A549 (cell line): ENCODE results near the gene GGT5. TPM values are rescaled to one million over a fixed set of nuclear protein-coding genes. Genes with fewer than 3 reads are reported as not detected.
A peak's percentile ranks its signal among the peaks of the same experiment; 100 is the strongest.

ENCODE experiments used
- ATAC-seq, 2 experiments: fragments of 200-7000 bp in 1 of 2; fragments of >200 bp in 1 of 2; cut with Nextera tagmentation in 1 of 2; cut with Tn5 transposase in 1 of 2; 3 replicates each; pipeline versions ENCODE4 v1.8.0 to v1.9.1; 2018 to 2020; ENCODE audit warnings: mild to moderate bottlenecking in 1 of 2, moderate library complexity in 1 of 2
- CTCF ChIA-PET: fragments of 300-600 bp; sonication (Branson Sonifier 250); formaldehyde crosslinking; extraction: SDS; loops from one replicate; lab custom pipeline; 2021; ENCODE audit warnings: antibody characterized with exemption, inconsistent platforms; lab: Yijun Ruan, JAX
- POLR2A ChIA-PET: fragments of 350-600 bp; formaldehyde crosslinking; extraction: SDS; loops from one replicate; lab custom pipeline; 2021; ENCODE audit warnings: antibody characterized with exemption, inconsistent platforms; lab: Yijun Ruan, JAX
- DNase-seq, 2 experiments: peaks; one replicate each; pipeline versions ENCODE4 v3.0.0 to v3.0.0-alpha.2; 2011 to 2016; ENCODE audit warnings: low read depth in 1 of 2, low spot score in 1 of 2
- FAIRE-seq: peaks from 2 replicates; lab custom pipeline; 2011; peaks lifted over from hg19 to GRCh38; lab: Jason Lieb, UNC
- H3K27ac ChIP-seq, 2 experiments: fragments of >200 bp; sonication (Bioruptor Twin); formaldehyde crosslinking; 3 replicates each; pipeline ENCODE4 v1.5.1; 2016 to 2017
- H3K4me1 ChIP-seq: fragments of >200 bp; sonication (Bioruptor Twin); formaldehyde crosslinking; 3 replicates; pipeline ENCODE4 v1.6.1; 2016
- H3K4me2 ChIP-seq: fragments of >200 bp; sonication (Bioruptor Twin); formaldehyde crosslinking; 3 replicates; pipeline ENCODE4 v1.6.1; 2016
- H3K4me3 ChIP-seq: fragments of >200 bp; sonication (Bioruptor Twin); formaldehyde crosslinking; 3 replicates; pipeline ENCODE4 v1.5.1; 2016
- H3K9me3 ChIP-seq: fragments of >200 bp; sonication (Bioruptor Twin); formaldehyde crosslinking; 3 replicates; pipeline ENCODE4 v1.6.1; 2016
- CBX2 ChIP-seq: fragments of 200-600 bp; sonication (generic); IDR thresholded peaks from 2 replicates; pipeline ENCODE4 v1.6.1; 2016; ENCODE audit warnings: low read depth, mild to moderate bottlenecking, borderline replicate concordance
- EHF ChIP-seq: fragments of 250-450 bp; sonication (Bioruptor Pico); IDR thresholded peaks from 2 replicates; pipeline ENCODE4 v1.5.0; 2020; ENCODE audit warnings: mild to moderate bottlenecking
- ESRRA ChIP-seq: fragments of 150-350 bp; IDR thresholded peaks from 2 replicates; pipeline ENCODE4 v1.6.1; 2014; ENCODE audit warnings: mild to moderate bottlenecking, low read length, borderline replicate concordance
- FOSL2 ChIP-seq, 2 experiments: fragments of 450-650 bp in 1 of 2; fragments of >200 bp in 1 of 2; sonication (Bioruptor Twin) in 1 of 2; formaldehyde crosslinking; IDR thresholded peaks; 2 replicates each; pipeline versions ENCODE4 v1.5.0 to v1.6.1; 2016 to 2020; ENCODE audit warnings: mild to moderate bottlenecking in 1 of 2, moderate library complexity in 1 of 2
- MAZ ChIP-seq: fragments of 150-350 bp; IDR thresholded peaks from 2 replicates; pipeline ENCODE4 v1.6.1; 2014; ENCODE audit warnings: antibody characterized with exemption, low read depth, low read length, borderline replicate concordance
- RAD21 ChIP-seq, 2 experiments: fragments of >200 bp in 1 of 2; sonication (Bioruptor Twin) in 1 of 2; formaldehyde crosslinking in 1 of 2; IDR thresholded peaks in 1 of 2; conservative IDR thresholded peaks in 1 of 2; 2 replicates in 1 of 2; 3 replicates in 1 of 2; pipeline ENCODE4 v1.6.1; 2012 to 2018; ENCODE audit warnings: inconsistent platforms in 1 of 2
- SMC3 ChIP-seq: fragments of >200 bp; sonication (Bioruptor Twin); formaldehyde crosslinking; IDR thresholded peaks from 3 replicates; pipeline ENCODE4 v1.6.1; 2018; ENCODE audit warnings: inconsistent platforms
- USF2 ChIP-seq: fragments of 450-650 bp; IDR thresholded peaks from 2 replicates; pipeline ENCODE4 v1.6.1; 2014; ENCODE audit warnings: antibody characterized with exemption
- ZC3H11A ChIP-seq: fragments of 450-650 bp; IDR thresholded peaks from 2 replicates; pipeline ENCODE4 v1.6.1; 2014; ENCODE audit warnings: antibody characterized with exemption, mild to moderate bottlenecking
- WGBS: methylation state at CpG from one replicate; pipeline ENCODE4 v1.1.6; 2017; ENCODE audit errors: missing lambda C conversion rate; 5-methylcytosine and 5-hydroxymethylcytosine counted together
- polyA plus RNA-seq, 4 experiments: library from polyadenylated mRNA; depleted of rRNA in 3 of 4; stranded (reverse); fragments of >200 nt; fragmentation: RNase III in 1 of 4; extraction: RNeasy Plus Mini Kit Qiagen cat#74134 plus additional on column Dnase treatment in 1 of 4; gene quantifications; 2 replicates in 3 of 4; 3 replicates in 1 of 4; pipeline ENCODE4 v1.2.3, GENCODE V29; 2011 to 2017
- TF ChIP-seq, protein P1 (sequence below): fragments of 150-350 bp; IDR thresholded peaks from 2 replicates; pipeline ENCODE4 v1.6.1; 2014; ENCODE audit warnings: low read depth, mild to moderate bottlenecking, low read length
- TF ChIP-seq, protein P2 (sequence below): fragments of >200 bp; sonication (Bioruptor Twin); formaldehyde crosslinking; IDR thresholded peaks from 3 replicates; pipeline ENCODE4 v1.6.1; 2016

The GGT5 gene
- polyA plus RNA-seq, 2 of the 4 experiments (the other 2 are of a cell fraction) = 2.5 to 3.1 TPM

DNA sequence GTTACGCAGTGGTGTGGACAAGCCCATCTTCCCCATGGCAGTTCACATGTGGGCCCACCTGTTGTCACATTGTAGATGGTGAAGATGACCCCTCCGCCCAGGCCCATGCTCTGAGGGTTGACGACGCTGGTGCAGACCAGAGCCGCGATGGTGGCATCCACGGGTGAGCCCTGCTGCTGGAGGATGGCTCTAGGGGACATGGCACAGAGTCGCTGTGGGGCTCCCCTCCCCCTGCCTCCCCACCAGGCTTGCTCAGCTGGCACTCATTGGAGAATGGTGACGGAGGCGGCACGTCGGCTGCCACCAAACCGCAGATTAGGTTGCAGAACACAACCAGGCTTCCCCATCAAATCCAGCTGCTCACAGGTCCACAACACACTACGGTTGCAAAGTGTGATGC lies 11.1 kb downstream of the GGT5 start:
- Histone ChIP-seq H3K9me3 (no peaks in the 10 kb centered on the region), H3K4me2 (no peak overlapping the region), H3K4me3 (no peak overlapping the region), H3K27ac (peak overlapping the region in 1 of 2 experiments; percentile 67; a peak in 3 of 6 replicates), H3K4me1 (no peaks in the 10 kb centered on the region; the same call in 2 of the 3 replicates)
- TF ChIP-seq MAZ (no peak), FOSL2 (IDR thresholded peaks at IDR 0.05) (no peak), FOSL2 (CRISPR knock-in tag; IDR thresholded peaks at IDR 0.05) (no peak), SMC3 (no peak)
- ATAC-seq = no peak
- FAIRE-seq = no peak
- ChIA-PET POLR2A (no interaction called here), CTCF (interaction anchor here (1.0 to 2.0 kb wide), 4 partner anchors 9 to 45 kb away, joined by 3 to 7 read pairs (median 5); no protein-coding TSS in a partner anchor)
- DNase-seq = no peak
- 92% methylated on average over 9 of the region's 14 CpGs for WGBS

DNA sequence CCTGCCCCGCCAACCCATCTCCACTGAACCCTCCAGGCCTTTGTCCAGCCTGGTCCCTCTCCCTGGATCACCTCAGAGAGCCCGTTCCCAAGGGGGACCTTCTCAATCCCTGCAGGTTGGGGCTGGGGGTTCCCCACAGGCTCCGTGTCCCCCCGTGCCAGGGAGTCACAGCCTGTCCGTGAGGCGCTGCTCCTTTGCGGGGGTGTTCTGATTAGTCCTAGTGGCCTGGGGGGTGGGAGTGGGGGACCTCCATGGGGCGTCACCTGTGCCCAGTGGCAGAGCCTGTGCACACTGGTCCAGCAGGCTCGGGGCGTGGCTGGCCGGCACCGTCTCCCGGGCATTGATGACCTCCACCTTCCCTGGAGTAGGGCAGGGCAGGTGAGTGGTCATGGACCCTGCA lies 11.6 kb downstream of the GGT5 start:
- peak overlapping the region in 1 of 2 experiments; percentile 67; a peak in 3 of 6 replicates for H3K27ac ChIP-seq
- CTCF ChIA-PET = interaction anchor here (1.8 to 2.0 kb wide), 2 partner anchors 8 to 76 kb away, joined by 4 to 6 read pairs; no protein-coding TSS in a partner anchor
- DNase-seq = no peak
- no peaks in the 10 kb centered on the region for H3K9me3 ChIP-seq
- no peak for ATAC-seq
- POLR2A ChIA-PET = no interaction called here
- H3K4me1 ChIP-seq = no peaks in the 10 kb centered on the region; the same call in 2 of the 3 replicates
- TF ChIP-seq ZC3H11A = no peak
- no peak for TF ChIP-seq RAD21 (conservative IDR thresholded peaks at IDR 0.05 in 1 of 2, IDR thresholded peaks at IDR 0.05 in 1 of 2)
- no peak for TF ChIP-seq SMC3
- WGBS = no CpG with 5 or more reads among the region's 13 CpGs
- no peak for FAIRE-seq
- H3K4me2 ChIP-seq = no peak overlapping the region
- H3K4me3 ChIP-seq = no peak overlapping the region

DNA sequence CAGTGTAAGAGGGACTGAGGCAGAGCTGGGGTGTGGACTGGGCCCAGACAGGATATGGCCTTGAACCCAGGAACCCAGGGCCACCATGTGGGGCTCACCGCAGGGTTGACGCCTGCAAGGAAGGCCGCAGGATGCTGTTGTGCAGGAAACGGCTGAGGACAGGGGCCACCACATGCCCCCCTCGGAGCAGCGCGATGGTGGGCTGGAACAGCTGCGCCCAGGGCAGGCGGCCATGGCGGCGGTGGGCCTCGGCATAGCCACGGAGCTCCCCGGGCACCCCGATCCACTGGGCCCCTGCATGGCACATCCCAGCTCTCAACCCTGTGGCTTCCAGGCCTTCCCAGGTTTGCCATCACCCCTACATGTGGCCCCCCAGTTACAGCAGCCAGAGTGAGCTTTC lies 12.2 kb downstream of the GGT5 start:
- FAIRE-seq = no peak
- H3K4me2 ChIP-seq = no peak overlapping the region
- no peaks in the 10 kb centered on the region for H3K9me3 ChIP-seq
- TF ChIP-seq, protein P1, sequence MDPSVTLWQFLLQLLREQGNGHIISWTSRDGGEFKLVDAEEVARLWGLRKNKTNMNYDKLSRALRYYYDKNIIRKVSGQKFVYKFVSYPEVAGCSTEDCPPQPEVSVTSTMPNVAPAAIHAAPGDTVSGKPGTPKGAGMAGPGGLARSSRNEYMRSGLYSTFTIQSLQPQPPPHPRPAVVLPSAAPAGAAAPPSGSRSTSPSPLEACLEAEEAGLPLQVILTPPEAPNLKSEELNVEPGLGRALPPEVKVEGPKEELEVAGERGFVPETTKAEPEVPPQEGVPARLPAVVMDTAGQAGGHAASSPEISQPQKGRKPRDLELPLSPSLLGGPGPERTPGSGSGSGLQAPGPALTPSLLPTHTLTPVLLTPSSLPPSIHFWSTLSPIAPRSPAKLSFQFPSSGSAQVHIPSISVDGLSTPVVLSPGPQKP = no peak
- TF ChIP-seq CBX2 (no peak), ESRRA (no peak), EHF (CRISPR knock-in tag) (no peak)
- TF ChIP-seq, protein P2, sequence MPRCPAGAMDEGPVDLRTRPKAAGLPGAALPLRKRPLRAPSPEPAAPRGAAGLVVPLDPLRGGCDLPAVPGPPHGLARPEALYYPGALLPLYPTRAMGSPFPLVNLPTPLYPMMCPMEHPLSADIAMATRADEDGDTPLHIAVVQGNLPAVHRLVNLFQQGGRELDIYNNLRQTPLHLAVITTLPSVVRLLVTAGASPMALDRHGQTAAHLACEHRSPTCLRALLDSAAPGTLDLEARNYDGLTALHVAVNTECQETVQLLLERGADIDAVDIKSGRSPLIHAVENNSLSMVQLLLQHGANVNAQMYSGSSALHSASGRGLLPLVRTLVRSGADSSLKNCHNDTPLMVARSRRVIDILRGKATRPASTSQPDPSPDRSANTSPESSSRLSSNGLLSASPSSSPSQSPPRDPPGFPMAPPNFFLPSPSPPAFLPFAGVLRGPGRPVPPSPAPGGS = no peak
- H3K27ac ChIP-seq = peak overlapping the region; percentile 24 to 67; a peak in 3 of 6 replicates
- no peak for ATAC-seq
- POLR2A ChIA-PET = no interaction called here
- no peak for DNase-seq
- H3K4me3 ChIP-seq = no peak overlapping the region
- CTCF ChIA-PET = interaction anchor here (1.0 to 3.5 kb wide), 4 partner anchors 14 to 76 kb away, joined by 3 to 27 read pairs (median 4); no protein-coding TSS in a partner anchor
- no peaks in the 10 kb centered on the region; the same call in 2 of the 3 replicates for H3K4me1 ChIP-seq
- WGBS = no CpG with 5 or more reads among the region's 15 CpGs

DNA sequence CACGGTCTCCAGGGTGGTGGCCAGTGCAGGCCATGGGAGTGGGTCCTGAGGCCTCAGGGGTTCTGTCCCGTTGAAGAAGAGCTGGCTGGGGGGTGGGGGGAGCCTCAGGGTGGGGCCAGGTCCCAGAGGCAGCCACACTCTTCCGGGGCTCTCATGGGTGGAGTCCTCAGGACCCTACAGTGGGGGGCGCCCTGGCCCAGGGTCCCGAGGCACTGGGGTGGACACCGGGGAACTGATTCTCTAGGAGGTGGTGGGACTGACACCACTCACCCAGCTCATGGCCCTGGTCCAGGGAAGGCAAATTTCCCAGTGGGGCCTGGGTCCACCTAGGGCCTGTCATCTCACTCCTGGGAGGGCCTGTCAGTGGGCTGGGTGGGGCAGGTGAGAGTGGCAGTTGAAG lies 12.8 kb downstream of the GGT5 start:
- Histone ChIP-seq H3K4me3 (no peak overlapping the region), H3K9me3 (no peaks in the 10 kb centered on the region), H3K4me1 (no peaks in the 10 kb centered on the region; the same call in 2 of the 3 replicates), H3K27ac (peak overlapping the region; percentile 24 to 67; a peak in 3 of 6 replicates), H3K4me2 (no peak overlapping the region)
- ATAC-seq (no peak), DNase-seq (no peak), FAIRE-seq (no peak)
- no CpG with 5 or more reads among the region's 6 CpGs for WGBS
- ChIA-PET POLR2A (no interaction called here), CTCF (interaction anchor here (0.5 to 3.5 kb wide), 9 partner anchors 9 to 83 kb away, joined by 3 to 27 read pairs (median 3); no protein-coding TSS in a partner anchor)
- TF ChIP-seq USF2 = no peak
